Parathyroid adenoma (tissue), 2 donors: Measurements from ENCODE around the gene PDE8A.
A peak's percentile ranks its signal among the peaks of the same experiment; 100 is the strongest.

Source experiments
- H2AFZ ChIP-seq: fragments of 300-600 bp; sonication (generic); one replicate; pipeline ENCODE4 v1.7.0; 2017; ENCODE audit warnings: antibody characterized with exemption, mild to moderate bottlenecking
- H3K27ac ChIP-seq: fragments of 300-600 bp; sonication (generic); one replicate; pipeline ENCODE4 v1.7.0; 2017
- H3K27me3 ChIP-seq: fragments of 300-600 bp; sonication (generic); one replicate; pipeline ENCODE4 v1.7.0; 2017; ENCODE audit warnings: low read length; ENCODE audit not compliant: control insufficient read depth, insufficient read depth
- H3K36me3 ChIP-seq: fragments of 300-600 bp; sonication (generic); one replicate; pipeline ENCODE4 v1.7.0; 2017; ENCODE audit warnings: low read length; ENCODE audit not compliant: control insufficient read depth, insufficient read depth
- H3K4me1 ChIP-seq: fragments of 300-600 bp; sonication (generic); one replicate; pipeline ENCODE4 v1.7.0; 2017; ENCODE audit warnings: control low read depth
- H3K4me2 ChIP-seq: fragments of 300-600 bp; sonication (generic); one replicate; pipeline ENCODE4 v1.7.0; 2017; ENCODE audit warnings: low read length
- H3K4me3 ChIP-seq: fragments of 300-600 bp; sonication (generic); one replicate; pipeline ENCODE4 v1.7.0; 2017; ENCODE audit warnings: low read depth, low read length
- H3K79me2 ChIP-seq: fragments of 300-600 bp; sonication (generic); one replicate; pipeline ENCODE4 v1.7.0; 2017; ENCODE audit warnings: control low read depth
- H3K9ac ChIP-seq: fragments of 300-600 bp; sonication (generic); one replicate; pipeline ENCODE4 v1.7.0; 2017; ENCODE audit warnings: mild to moderate bottlenecking
- H3K9me3 ChIP-seq: fragments of 300-600 bp; sonication (generic); one replicate; pipeline ENCODE4 v1.7.0; 2017; ENCODE audit warnings: low read length; ENCODE audit not compliant: control insufficient read depth
- TF ChIP-seq, protein P1 (sequence below): fragments of 300-600 bp; sonication (generic); IDR thresholded peaks from one replicate; pipeline ENCODE4 v1.7.0; 2017; ENCODE audit warnings: antibody characterized with exemption, mild to moderate bottlenecking
- donor health status: primary hyperparathyroidism.

The PDE8A gene, protein sequence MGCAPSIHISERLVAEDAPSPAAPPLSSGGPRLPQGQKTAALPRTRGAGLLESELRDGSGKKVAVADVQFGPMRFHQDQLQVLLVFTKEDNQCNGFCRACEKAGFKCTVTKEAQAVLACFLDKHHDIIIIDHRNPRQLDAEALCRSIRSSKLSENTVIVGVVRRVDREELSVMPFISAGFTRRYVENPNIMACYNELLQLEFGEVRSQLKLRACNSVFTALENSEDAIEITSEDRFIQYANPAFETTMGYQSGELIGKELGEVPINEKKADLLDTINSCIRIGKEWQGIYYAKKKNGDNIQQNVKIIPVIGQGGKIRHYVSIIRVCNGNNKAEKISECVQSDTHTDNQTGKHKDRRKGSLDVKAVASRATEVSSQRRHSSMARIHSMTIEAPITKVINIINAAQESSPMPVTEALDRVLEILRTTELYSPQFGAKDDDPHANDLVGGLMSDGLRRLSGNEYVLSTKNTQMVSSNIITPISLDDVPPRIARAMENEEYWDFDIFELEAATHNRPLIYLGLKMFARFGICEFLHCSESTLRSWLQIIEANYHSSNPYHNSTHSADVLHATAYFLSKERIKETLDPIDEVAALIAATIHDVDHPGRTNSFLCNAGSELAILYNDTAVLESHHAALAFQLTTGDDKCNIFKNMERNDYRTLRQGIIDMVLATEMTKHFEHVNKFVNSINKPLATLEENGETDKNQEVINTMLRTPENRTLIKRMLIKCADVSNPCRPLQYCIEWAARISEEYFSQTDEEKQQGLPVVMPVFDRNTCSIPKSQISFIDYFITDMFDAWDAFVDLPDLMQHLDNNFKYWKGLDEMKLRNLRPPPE

DNA sequence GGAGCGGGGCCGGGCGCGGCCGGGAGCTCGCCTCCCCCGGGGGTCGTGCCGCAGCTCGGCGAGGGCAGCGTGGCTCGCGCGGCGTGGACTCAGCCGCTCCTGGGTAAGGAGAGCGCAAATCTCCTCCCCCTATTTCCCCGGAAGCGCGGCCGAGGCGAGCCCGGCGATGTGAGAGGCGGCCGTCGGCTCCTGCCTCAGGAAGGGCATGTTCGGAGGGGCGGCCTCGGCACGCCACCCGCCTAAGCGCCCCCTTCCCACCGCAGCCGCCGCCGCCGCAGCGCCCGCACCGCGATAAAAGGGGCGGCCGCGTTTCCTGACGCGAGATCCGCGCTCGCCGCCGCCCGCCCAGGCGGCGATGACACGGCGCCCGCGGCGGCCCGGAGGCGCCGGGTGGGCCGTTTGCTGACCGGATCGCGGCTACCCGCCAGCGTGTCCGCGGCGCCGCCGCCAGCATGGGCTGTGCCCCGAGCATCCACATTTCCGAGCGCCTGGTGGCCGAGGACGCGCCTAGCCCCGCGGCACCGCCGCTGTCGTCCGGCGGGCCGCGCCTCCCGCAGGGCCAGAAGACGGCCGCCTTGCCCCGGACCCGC is at the start of gene PDE8A:
Gene PDE8A, plus strand, starts transcription at position 146 of the 590 bp plus-strand sequence. Its CDS starts 307 bp downstream, at position 453.
- Histone ChIP-seq H3K9me3 (no peaks in the 10 kb centered on the region), H2AFZ (peak within 1 kb of the TSS; percentile 88), H3K27me3 (no peaks in the 10 kb centered on the region), H3K4me1 (no peaks in the 10 kb centered on the region), H3K4me3 (peak within 1 kb of the TSS; percentile 83), H3K27ac (peak within 1 kb of the TSS; percentile 87), H3K79me2 (no peaks in the 10 kb centered on the region), H3K9ac (no peak within 1 kb of the TSS), H3K4me2 (peak within 1 kb of the TSS; percentile 78), H3K36me3 (no peaks in the 10 kb centered on the region)
- TF ChIP-seq, protein P1, sequence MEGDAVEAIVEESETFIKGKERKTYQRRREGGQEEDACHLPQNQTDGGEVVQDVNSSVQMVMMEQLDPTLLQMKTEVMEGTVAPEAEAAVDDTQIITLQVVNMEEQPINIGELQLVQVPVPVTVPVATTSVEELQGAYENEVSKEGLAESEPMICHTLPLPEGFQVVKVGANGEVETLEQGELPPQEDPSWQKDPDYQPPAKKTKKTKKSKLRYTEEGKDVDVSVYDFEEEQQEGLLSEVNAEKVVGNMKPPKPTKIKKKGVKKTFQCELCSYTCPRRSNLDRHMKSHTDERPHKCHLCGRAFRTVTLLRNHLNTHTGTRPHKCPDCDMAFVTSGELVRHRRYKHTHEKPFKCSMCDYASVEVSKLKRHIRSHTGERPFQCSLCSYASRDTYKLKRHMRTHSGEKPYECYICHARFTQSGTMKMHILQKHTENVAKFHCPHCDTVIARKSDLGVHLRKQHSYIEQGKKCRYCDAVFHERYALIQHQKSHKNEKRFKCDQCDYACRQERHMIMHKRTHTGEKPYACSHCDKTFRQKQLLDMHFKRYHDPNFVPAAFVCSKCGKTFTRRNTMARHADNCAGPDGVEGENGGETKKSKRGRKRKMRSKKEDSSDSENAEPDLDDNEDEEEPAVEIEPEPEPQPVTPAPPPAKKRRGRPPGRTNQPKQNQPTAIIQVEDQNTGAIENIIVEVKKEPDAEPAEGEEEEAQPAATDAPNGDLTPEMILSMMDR = no peak

DNA sequence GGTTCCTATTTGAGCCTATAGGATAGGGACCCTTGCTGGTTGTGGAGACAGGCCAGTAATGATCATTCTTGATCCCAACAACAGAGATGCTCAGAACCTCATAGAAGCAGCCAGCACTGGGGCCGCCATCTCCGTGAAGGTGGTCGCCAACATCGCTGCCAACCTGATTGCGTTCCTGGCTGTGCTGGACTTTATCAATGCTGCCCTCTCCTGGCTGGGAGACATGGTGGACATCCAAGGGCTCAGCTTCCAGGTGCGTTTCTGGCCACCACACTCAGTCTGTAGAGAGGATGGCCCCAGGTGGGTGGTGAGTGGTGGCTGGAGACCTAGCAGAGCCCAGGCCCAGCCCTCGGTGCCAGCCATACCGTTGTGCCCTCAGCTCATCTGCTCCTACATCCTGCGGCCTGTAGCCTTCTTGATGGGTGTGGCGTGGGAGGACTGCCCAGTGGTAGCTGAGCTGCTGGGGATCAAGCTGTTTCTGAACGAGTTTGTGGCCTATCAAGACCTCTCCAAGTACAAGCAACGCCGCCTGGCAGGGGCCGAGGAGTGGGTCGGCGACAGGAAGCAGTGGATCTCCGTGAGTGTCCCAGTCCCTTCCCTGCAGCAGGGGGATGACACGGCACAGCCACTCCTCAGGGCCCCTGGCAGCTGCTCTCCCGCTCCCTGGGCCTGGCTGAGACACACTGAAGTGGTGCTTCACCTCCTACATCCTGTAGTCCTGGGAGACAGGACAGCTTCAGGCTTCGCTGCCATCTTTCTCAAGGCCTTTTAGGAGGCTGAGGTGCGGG is 46.5 kb upstream of the PDE8A start:
- Histone ChIP-seq H2AFZ (no peak overlapping the region), H3K27ac (no peak overlapping the region), H3K36me3 (no peaks in the 10 kb centered on the region), H3K4me1 (no peaks in the 10 kb centered on the region), H3K4me2 (no peak overlapping the region), H3K79me2 (no peaks in the 10 kb centered on the region), H3K9ac (no peak overlapping the region), H3K9me3 (no peaks in the 10 kb centered on the region), H3K27me3 (no peaks in the 10 kb centered on the region), H3K4me3 (no peak overlapping the region)
- TF ChIP-seq, protein P1 = no peak

GRCh38 chr15:84937144-84937543 is 44.5 kb upstream of the PDE8A start:
- Histone ChIP-seq H3K79me2 (no peaks in the 10 kb centered on the region), H3K9me3 (no peaks in the 10 kb centered on the region), H3K27me3 (no peaks in the 10 kb centered on the region), H3K4me3 (no peak overlapping the region), H3K4me2 (no peak overlapping the region), H2AFZ (no peak overlapping the region), H3K27ac (no peak overlapping the region), H3K9ac (no peak overlapping the region), H3K4me1 (no peaks in the 10 kb centered on the region), H3K36me3 (no peaks in the 10 kb centered on the region)
- TF ChIP-seq, protein P1 = no peak

DNA sequence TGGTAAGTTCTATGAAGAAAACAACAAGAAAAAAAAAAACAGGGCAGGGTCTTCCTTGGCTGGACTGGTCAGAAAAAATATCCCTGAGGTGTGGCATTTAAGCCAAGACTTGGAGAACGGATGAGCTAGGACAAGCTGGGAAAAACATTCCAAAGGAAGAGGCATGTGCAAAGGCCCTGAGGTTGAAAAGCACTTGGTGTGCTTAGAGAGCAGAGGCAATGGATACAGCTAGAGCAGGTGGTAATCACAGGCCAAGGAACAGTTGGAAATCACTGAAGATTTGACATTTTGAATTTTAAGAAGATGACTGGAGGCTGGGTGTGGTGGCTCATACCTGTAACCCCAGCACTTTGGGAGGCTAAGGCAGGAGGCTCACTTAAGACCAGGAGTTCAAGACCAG is 42.9 kb upstream of the PDE8A start:
- H3K4me2 ChIP-seq = no peak overlapping the region
- no peaks in the 10 kb centered on the region for H3K36me3 ChIP-seq
- H3K27me3 ChIP-seq = no peaks in the 10 kb centered on the region
- H3K27ac ChIP-seq = no peak overlapping the region
- no peaks in the 10 kb centered on the region for H3K79me2 ChIP-seq
- no peak overlapping the region for H2AFZ ChIP-seq
- no peak overlapping the region for H3K9ac ChIP-seq
- TF ChIP-seq, protein P1 = no peak
- H3K4me1 ChIP-seq = no peaks in the 10 kb centered on the region
- H3K4me3 ChIP-seq = no peak overlapping the region
- no peaks in the 10 kb centered on the region for H3K9me3 ChIP-seq
